Activated T-cell treated with anti-CD3 and anti-CD28 coated beads, Interleukin-2, amount 50 U/mL, for 1 hour (primary cell): ENCODE measurements around the gene DDX23.
"Not testable (repeated sequence)": the region's sequence is repeated elsewhere in the genome, so short reads cannot be mapped to it uniquely, and the experiment has no call there.

Experiments used
- DNase-seq: peaks from one replicate; pipeline ENCODE4 v3.0.0-alpha.2; 2020

DDX23 gene

GRCh38 chr12:48851883-48852733, at the start of gene DDX23:
TSS of gene DDX23 (minus strand) at chr12:48852163. CDS start at chr12:48845782, 6,381 bp downstream.
- peak; percentile 88 for DNase-seq

- no peak for DNase-seq
Observed at GRCh38 chr12:48901278-48901677, 49.3 kb upstream of the DDX23 start.

GRCh38 chr12:48899651-48900050, 47.7 kb upstream of the DDX23 start:
- DNase-seq, result no peak

GRCh38 chr12:48894271-48894670, 42.3 kb upstream of the DDX23 start:
- no peak for DNase-seq

GRCh38 chr12:48890657-48891418, 38.9 kb upstream of the DDX23 start:
- peak; percentile 81 for DNase-seq

GRCh38 chr12:48889679-48890078, 37.7 kb upstream of the DDX23 start:
- DNase-seq, result no peak

- no peak for DNase-seq
Observed at GRCh38 chr12:48883305-48884161, 31.6 kb upstream of the DDX23 start.

- no peak for DNase-seq
Observed at GRCh38 chr12:48882972-48883304, 31.0 kb upstream of the DDX23 start.

GRCh38 chr12:48882315-48882687, 30.3 kb upstream of the DDX23 start:
- no peak for DNase-seq

- no peak for DNase-seq
Observed at GRCh38 chr12:48881686-48882314, 29.8 kb upstream of the DDX23 start.

- DNase-seq, result no peak
Observed at GRCh38 chr12:48880647-48881046, 28.7 kb upstream of the DDX23 start.

GRCh38 chr12:48878548-48878947, 26.6 kb upstream of the DDX23 start:
- no peak for DNase-seq

GRCh38 chr12:48875944-48876515, 24.1 kb upstream of the DDX23 start:
- DNase-seq, result no peak

- not testable (repeated sequence) for DNase-seq
Observed at GRCh38 chr12:48873534-48873933, 21.6 kb upstream of the DDX23 start.

- no peak for DNase-seq
Observed at GRCh38 chr12:48873096-48873495, 21.1 kb upstream of the DDX23 start.

- no peak for DNase-seq
Observed at GRCh38 chr12:48869191-48869590, 17.2 kb upstream of the DDX23 start.

- no peak for DNase-seq
Observed at GRCh38 chr12:48868451-48868850, 16.5 kb upstream of the DDX23 start.

- DNase-seq, result no peak
Observed at GRCh38 chr12:48866052-48866711, 14.2 kb upstream of the DDX23 start.

GRCh38 chr12:48865281-48866051, 13.5 kb upstream of the DDX23 start, which contains the start of gene RND1:
TSS of gene RND1 (minus strand) at chr12:48865870. CDS start at chr12:48865767, 103 bp downstream.
- peak; percentile 84 for DNase-seq

GRCh38 chr12:48863291-48863690, 11.3 kb upstream of the DDX23 start:
- DNase-seq, result no peak

- DNase-seq, result no peak
Observed at GRCh38 chr12:48862760-48863159, 10.8 kb upstream of the DDX23 start.
